Activated CD8-positive, alpha-beta memory T cell treated with anti-CD3 and anti-CD28 coated beads, Interleukin-2, amount 50 U/mL, for 1 hour (primary cell): ENCODE data around the gene SLC4A2.
A peak's percentile ranks its signal among the peaks of the same experiment; 100 is the strongest.

ENCODE experiments used
- DNase-seq: peaks from one replicate; pipeline ENCODE4 v3.0.0-alpha.2; 2020; ENCODE audit errors: extremely low read depth

SLC4A2 gene

DNA sequence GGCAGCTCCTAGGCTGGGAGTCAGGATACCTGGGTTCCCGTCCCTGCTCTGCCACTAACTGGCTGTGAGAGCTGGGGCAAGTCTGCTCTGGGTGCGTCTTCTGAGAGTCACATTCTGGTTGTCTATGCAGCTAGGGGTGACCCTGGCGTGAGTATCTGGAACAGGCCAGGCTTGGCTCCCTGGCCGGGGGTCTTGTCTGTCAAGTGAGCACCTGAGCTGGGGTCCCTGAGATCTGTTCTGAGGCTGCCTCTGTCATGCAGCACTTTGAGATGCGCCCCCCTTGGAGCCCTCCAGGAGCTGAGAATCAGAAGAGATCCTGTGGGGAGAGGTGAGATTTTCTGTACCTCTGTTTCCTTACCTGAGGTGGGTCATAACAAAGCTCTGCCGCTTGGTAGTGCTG, 34.4 kb downstream of the SLC4A2 start:
- DNase-seq, result no peak

DNA sequence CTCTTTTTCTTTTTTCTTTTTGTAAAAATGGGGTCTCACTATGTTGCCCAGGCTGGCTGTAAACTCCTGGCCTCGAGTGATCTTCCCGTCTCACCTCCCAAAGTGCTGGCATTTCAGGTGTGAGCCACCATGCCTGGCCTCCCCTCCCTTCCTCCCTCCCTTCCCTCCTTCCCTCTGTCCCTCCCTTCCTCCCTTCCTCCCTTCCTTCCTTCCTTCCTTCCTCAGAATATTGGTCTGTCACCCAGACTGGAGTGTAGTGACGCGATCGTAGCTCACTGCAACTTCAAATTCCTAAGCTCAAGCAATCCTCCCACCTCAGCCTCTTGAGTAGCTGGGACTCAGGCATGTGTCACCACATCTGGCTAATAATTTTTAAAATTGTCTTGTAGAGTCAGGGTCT, 35.3 kb downstream of the SLC4A2 start:
- DNase-seq, result no peak

DNA sequence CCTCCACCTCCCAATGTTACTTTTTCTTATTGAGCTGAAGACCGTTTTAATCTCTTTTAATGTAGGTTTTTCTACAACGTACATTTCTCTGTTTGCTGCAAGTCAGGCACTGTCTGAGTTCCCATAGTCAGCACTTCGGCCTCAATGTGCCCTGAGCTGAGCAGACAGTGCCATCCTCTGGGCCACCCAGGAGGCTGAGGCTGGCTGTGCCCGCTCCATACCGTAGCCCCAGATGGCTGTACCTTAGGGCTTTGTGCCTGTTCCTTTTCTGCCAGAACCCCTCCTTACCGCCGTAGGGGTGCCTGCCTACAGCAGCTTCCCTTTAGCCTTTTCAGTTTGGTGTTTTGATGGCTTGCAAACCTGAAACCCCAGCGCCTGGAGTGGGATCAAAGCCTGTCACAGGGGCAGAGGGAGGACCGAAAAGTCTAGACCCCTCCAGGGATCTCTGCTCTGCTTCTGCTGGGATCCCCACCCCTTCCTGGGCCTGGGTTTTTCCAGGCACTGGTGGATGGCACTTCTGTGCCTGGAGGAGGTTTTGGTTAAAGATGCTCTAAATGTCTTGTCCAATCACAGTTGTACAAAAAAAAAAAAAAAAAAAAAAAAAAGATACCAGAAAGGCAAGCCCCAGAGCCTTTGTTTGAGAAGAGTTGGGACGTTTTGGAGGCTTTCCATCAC, 35.9 kb downstream of the SLC4A2 start:
- DNase-seq, result no peak

DNA sequence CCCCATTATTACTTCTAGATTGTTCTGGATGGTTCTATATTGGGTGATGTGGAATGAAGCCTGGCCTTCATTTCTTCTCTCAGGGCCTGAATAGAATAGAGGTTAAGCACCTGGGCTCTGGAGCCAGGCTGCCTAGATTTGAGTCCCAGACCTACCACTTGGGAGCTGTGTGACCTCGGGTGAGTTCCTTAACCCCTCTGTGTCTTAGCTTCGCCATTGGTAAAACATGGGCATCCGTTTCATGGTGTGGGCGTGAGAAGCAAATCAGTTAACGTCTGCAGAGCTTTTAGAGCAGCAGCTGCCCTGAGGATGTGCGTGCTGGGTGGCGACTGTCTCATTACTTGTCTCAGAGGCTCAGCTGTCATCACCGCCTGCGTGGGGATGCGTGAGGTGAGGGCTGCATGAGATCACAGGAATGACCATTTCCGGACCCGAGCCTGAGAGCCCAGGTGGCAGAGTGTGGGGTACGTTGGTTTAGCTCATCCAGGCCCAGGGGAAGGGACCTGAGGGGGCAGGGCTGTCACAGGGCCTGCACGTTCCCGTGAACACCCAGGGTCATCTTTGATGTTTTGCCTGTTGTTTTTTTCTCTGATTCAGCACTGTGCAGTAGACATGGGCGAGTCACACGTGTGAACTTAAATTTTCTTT, 36.6 kb downstream of the SLC4A2 start:
- no peak for DNase-seq

DNA sequence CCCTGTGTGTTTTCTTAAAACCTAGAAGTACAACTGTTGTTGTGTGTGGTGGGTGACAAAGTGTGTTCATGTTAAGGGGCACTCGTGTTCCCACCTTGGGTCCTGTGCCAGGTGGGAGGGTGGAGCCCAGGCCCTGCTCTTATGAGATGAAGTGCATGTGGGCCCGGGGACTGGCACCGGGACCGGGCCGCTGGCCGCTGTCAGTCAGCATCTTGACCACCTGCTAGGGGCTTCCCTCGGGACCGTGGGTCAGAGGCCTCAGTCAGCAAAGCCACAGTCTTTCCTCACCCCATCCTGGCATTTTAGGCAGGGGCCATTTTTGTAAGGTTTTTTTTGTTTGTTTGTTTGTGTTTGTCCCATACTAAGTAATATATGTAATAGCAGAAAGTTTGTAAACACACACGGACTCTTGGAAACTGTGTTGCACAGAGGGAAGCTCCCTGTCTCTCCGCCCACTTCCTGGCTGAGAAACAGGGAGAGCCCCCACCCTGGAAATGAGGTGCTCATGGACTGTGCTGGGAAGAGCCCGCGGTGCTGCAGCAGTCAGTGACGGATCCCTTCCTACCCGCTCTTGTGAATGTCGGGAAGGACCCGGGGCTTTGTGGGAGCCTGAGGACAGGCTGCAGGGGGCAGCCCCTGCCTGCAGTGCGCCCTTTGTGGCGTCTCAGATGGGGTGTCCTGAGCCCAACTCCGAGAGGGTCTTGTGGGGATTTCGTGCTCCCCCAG, 40.3 kb downstream of the SLC4A2 start:
- DNase-seq, result no peak

DNA sequence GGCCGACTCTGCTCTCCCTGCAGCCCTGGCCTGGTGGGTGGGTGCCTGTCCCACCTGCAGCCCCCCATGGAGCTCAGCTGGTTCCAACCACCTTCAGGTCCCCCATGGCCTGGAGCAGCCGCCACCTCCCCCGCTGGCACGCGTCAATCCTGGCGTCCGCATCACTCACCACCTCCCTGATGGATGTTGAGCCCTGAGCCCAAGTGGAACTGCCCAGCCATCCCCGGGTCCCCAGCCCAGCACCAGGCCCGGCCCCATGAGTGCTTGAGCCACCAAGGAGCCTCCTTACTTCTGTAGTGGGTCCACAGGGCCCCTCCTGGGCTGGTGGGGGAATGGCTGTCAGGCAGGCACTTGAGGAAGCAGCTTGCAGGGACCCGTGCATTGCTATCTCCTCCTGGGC, 41.5 kb downstream of the SLC4A2 start:
- DNase-seq, result no peak

DNA sequence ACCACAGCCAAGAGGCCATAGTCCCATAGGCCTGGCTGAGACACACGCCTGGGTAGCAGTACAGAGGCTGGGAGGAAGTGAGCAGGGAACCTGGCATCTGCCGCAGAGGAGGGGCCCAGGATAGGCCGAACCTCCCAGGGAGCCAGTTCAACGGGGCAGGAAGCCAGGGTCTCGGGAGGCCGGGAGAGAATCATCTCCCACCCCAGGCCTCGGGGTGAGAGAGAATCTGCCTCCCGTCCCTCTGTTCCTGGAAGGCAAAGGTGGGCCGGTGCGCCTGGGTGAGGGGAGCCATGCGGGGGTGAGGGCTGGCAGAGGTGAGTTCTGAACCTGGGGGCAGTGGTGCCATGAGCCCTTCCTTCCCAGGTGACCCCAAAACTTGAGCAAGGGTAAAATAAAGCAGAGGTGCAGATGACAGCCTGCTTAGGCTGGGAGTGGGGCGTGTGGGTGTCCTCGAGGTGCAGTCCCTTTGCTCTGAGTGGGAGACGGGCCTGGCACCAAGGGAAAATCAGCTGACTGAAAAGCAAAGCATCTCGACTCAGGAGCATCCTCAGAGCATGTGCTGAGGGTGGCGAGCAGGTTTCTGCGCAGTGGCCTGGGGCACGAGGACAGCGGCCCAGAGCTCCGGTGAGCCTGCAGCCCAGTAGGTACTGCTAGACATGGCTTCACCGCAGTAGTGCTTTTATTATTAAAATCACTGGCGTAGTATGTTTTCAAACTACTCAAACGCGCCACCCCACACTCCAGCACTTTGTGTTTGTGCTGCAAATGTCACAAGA, 42.4 kb downstream of the SLC4A2 start:
- no peak for DNase-seq

DNA sequence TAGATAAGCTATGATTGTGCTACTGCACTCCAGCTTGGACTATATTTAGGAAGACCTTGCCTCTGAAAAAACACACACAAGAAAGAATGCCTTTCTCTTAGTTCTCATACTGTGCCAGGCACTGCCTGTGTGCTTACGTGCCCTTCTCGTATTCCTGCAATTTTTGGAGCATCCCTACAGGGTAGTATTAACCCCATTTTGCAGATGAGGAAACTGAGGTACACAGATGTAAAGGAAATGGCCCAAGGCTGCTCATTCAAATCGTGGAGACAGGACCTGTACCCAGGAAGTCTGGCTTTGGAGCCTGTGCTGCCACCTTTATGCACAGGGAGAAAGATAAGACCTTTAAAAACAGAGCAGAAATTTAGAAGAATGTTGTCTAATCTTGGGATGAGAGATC, 43.6 kb downstream of the SLC4A2 start:
- DNase-seq, result no peak

DNA sequence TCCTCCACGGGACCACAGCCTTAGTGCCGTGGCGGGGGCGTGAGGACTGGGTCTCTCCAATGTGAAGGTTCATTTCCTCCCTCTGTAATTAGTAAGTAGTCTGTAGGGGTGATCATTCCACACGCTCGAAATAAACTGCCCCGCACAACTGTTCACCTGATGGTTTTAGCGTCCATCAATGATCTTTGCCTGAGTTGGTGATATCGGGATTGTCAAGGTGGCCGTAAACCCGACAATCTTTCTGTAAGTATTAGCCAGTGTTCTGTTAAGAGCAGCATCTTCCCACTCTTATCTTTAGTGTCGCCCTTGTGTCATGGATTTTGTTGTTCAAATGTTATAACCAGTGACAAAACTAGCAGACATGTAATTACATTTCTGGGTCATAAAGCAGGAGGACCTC, 44.6 kb downstream of the SLC4A2 start:
- no peak for DNase-seq

DNA sequence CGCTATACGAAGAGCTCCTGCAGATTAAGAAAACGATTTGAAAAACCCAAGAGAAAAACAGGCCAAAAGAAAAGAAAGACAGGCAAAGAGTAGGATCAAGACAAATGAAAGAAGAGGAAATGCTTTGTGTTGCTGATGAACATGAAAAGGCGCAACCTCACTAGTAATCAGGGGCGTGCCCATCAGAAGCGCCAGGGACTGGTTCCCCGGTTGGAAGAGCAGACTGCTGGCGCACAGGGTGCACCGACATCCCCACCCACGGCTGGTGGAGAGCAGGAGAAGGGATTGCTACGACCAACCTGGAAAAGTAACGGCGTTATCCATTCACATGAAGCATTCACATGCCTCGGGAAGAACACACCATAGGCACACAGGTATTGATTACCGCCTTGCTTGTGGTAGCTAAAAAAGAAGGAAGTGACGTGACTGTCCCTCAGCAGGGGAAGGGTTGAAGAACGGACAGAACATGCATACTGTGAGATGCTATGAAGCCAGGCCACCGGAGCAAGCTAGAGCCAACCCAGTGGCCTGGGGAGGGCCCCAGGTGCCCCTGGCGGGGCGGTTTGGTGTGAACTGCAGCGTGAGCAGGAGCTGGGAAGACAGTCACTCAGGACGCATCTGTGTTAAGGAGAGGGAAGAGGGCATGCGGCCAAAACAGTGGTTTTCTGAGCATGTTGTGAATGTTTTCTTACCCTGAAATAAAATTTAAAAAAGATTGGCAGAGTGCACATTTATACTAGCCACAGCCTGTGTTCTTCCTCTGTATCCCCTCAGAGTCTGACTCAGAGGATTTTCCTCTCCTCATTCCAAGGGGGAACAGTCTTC, 45.2 kb downstream of the SLC4A2 start:
- no peak for DNase-seq

DNA sequence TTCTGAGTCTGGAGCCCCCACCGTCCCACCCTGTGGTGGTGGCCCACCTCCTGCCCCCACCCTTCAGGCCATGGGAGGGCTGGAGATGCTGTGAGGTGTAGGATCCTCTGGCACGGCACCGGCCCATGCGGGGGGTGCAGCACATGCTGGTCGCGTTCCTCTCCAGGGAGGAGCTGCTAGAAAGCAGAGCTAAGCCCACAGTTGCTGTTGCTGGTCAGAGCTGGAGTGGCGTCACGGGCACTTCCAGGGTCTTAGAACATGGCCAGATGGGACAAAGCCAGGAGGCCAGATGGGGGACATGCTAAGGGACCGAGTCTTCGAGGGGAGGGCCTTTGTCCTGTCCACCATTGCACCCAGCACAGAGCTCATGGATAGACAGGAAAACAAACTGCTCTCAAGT, 48.5 kb downstream of the SLC4A2 start:
- DNase-seq, result no peak

DNA sequence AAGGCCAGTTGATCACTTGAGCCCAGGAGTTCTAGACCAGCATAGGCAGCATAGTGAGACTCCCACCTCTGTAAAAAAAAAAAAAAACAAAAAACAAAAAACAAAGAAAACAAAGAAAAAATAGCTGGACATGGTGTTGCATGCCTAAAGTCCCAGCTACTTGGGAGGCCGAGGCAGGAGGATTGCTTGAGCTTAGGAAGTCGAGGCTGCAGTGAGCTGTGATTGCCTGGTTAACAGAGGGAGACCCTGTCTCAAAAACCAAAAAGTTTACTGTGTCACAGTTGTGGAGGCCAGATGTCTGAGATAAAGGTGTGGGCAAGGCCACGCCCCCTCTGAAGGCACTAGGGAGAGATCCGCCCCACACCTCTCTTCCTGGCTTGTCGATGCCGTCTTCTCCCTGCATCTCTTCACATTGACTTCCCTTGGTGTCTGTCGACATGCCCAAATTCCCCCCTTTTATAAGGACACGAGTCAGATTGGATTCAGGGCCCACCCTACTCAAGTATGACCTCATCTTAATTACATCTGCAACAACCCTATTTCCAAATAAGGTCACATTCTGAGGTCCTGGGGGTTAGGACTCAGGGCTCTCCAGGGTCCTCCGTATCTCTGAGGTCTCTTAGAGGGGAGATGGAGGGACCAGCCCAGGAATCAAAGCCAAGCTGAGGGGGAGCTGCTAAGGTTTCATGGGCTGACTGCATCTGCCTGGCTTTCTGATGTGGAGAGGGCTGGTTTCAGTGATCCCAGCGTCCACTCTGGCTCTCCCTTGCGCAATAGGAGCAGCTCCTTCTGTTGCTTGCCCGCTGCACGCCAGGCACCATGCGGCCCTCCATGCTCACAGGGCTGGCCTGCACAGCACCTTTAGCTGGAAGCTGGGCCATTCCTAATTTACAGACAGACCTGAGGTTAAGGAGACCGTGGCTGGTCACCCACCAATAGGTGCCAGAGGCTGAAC, 50.0 kb downstream of the SLC4A2 start:
- DNase-seq, result no peak

DNA sequence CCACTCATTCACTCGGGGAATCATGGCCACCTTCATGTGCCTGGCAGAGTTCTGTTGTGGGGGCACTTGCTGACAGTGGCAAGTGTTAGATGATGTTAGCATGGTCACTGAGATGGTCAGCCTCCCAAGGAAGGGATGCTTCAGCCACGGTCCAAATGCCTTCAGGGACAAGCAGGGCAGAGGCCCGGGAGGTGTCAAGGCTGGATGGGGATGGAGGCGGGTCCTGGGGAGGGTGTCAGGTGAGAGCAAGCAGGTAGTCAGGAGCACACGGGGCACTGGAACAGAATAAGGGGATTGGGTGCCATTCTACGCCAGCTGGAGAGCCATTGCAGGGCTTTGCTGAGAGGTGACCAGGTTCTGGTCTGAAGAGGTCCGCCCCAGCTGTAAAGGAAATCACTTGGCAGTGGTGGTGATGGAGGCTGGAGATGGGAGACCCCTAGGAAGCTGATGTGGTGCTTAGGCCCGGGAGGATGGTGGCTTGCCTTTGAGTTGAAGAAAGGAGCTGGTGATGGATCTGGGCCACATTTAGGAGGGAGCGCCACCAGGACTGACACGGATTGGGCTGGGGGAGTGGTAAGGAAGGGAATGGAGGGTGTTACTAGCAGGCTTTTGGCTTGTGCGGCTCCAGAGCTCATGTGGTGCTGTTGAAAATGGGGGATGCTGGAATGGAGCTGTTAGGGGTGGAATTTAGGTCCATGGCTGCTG, 51.0 kb downstream of the SLC4A2 start:
- no peak for DNase-seq

DNA sequence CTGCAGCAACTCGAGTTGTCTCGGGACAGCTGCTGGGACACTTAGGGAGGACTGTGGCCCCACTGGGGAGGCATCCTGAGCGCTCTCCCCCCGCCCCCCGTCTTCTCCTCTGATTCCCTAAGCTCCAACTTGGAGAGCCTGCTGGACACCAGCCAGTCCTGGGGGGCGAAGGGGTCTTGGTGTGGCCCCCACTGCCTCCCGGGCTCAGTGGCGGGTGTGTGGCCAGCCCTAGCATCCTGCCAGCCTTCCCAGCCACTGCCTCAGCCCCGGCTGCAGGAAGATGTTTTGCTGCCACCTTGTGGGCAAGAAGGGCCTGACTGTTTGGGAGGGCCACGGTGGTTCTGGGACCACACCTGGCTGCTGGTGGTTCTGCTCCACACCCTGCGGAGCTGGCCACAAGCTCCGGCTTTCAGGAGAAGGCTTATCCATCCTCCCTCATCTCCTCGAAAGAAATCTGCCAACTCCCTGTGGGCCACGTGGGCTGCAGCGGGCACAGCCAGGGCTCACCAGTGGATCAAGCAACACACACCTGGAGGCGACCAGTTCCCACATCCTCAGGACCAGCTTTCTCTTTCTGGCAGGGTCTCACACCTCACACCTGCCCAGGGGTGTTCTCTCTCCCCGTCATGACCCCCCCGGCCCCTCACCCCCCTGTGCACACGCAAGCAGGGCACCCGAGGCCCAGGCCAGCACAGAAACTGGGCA, 51.7 kb downstream of the SLC4A2 start:
- peak; percentile 27 for DNase-seq

DNA sequence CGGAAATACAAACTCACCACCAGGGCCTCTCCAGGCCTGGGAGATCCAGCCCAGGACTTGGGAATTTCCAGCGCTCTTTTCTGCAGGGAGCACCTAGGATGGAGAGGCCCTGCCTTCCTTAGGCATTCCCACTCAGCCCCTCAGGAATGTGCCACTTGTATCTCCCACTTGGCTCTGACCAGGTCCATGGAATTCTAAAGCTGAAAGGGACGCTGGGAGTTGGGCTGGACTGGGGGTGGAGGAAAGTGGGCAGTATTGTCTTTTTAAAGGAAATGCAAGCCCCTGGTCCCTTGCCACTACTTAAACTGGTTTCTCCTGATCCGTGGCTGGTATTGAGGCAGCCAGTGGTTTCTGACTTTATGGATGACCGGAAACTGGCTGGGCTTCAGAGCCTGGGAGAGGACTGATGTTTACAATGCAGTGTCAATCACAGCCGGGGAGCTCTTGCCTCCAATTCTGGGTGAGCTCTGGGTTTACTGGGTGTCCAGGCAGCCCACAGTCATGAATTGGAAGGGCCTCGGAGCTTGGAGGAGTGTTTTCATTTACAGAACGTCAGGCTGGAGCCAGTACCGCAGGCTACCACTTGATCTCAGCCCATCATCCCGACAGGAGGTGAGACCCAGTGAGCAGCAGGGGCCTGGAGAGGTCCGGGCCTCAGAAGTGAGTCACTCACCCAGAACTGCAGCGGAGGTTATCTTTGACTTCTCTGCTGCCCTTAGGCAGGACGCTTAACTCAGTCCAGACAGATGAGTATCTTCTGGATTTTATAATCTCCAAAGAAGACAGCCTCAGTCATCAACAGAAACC, 54.2 kb downstream of the SLC4A2 start:
- no peak for DNase-seq

DNA sequence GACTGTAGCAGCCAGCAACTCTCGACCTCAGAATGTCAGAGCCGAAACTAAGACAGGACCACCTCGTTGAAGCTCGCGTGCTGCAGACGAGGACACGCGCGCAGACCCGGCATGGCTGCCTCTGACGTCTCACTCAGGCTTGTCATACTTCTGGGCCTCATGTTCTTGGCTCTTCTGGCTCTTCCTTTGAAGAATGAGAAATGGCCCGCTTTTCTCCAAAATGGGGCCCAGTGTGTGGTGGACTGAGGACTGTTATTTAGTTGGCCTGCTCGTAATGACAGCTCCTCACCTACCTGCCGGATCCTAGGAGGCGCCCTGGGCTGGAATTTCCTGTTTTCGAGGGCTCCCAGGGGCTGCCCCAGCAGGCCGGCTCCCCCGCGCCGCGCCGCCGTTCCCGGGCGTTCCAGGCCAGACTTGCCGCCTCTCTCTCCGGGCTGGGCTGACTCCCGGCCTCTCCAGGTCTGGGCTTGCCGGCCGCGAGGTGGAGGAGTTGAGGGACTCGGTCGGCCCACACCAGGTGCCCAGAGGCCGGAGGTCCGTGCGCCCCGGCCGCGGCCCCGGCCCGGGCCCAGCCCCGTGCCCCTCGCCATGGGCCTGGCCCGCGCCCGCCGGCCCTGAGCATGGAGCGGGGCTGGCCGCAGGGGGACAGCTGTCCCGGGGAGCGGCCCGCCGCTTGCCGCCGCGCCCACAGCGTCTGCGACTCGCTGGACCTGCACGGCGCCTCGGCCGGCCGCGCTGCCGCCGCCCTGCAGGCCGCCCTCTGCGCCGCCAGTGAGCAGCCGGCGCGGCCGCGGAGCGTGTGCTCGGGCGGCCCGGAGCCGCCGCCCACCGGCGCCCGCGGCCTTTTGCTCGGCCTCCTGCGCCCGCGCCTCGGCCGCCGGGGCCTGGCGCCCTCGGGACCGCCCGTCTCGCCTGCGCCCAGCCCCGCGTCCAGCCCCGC, 55.0 kb downstream of the SLC4A2 start:
- DNase-seq, result no peak
